ENCODE measurements around the gene CBLN1.

- no peak for TF ChIP-seq CTCF (IDR thresholded peaks at IDR 0.05)
- no peak for TF ChIP-seq EP300 (IDR thresholded peaks at IDR 0.05)
- TF ChIP-seq POLR2A (IDR thresholded peaks at IDR 0.05), result no peak
Measured at GRCh38 chr16:49268667-49269066, 13.0 kb downstream of the CBLN1 start.
